Measurements from ENCODE around the gene ROR1. TPM values are rescaled to one million over a fixed set of nuclear protein-coding genes. Genes with fewer than 3 reads are reported as not detected.

Gene ROR1
- total RNA-seq, 1 donor from 2014 or later = 0.26 TPM

DNA sequence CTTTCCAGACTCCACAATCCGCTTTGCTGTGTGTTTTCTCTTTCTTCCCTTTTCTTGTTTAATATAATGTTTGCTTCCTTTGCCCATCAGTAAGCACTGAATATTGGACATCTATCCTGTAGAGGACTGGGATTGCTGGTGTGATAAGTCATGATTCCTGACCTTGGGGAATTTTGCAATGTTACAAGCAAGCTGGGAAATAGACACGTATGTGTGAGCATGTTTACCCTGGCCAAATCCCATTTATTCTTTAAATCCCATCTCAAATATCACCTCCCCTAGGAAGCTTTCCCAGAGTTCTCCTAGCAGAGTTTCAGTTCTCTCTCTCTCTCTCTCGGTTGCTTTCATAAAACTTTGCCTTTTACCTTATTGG is 155.3 kb downstream of the ROR1 start:
- DNase-seq (ENCODE audit: low read depth) = no peak

DNA sequence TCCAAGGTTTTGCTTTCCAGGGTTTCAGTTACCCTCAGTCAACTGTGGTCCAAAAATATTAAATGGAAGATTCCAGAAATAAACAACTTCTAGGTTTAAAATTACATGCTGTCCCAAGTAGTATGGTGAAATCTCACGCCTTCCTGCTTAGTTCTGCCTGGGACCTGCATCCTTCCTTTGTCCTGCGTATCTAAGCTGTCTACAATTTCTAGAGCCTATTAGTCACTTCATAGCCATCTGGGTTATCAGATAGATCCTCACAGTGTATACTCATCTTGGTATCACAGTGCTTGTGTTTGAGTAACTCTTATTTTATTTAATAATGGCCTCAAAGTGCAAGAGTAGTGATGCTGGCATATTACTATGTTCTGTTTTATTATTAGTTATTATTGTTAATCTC is 157.7 kb downstream of the ROR1 start:
- FAIRE-seq = no peak
- no peak for TF ChIP-seq CTCF (IDR thresholded peaks at IDR 0.05; ENCODE audit: insufficient read depth, low read length, severe bottlenecking)
- Histone ChIP-seq H3K4me3 (ENCODE audit: low read depth, low read length) (no peak overlapping the region), H3K36me3 (ENCODE audit: control insufficient read depth, insufficient read depth, low read length) (no peaks in the 10 kb centered on the region), H3K27me3 (ENCODE audit: control insufficient read depth, insufficient read depth, low read length) (no peaks in the 10 kb centered on the region)
- peak; percentile 63 for DNase-seq (ENCODE audit: low read depth)

More for the DNA sequence above, 155.3 kb downstream of the ROR1 start:
- H3K27me3 ChIP-seq (ENCODE audit: control insufficient read depth, insufficient read depth, low read length) = no peaks in the 10 kb centered on the region
- no peaks in the 10 kb centered on the region for H3K36me3 ChIP-seq (ENCODE audit: control insufficient read depth, insufficient read depth, low read length)
- no peak for FAIRE-seq
- H3K4me3 ChIP-seq (ENCODE audit: low read depth, low read length) = no peak overlapping the region
- no peak for TF ChIP-seq CTCF (IDR thresholded peaks at IDR 0.05; ENCODE audit: insufficient read depth, low read length, severe bottlenecking)

DNA sequence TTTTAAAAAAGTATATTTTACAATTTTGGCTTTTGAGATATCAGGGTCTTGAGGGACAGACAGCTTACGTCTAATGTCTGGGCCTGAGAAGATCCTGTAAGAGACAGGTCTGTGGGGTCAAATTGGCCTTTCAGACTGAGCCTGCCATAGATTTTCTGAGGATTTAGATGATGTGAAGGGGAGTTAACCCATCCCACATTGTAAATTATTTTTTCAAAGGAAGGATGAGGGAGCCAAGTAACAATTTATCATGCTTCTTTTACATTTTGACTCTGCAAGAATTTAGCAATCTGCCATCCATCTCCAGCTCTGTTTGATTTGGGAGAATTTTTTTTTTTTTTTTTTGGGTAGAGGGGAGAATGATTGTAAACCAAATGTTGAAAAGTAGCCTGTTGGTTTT is 160.9 kb downstream of the ROR1 start:
- Histone ChIP-seq H3K4me3 (ENCODE audit: low read depth, low read length) (no peak overlapping the region), H3K27me3 (ENCODE audit: control insufficient read depth, insufficient read depth, low read length) (no peaks in the 10 kb centered on the region), H3K36me3 (ENCODE audit: control insufficient read depth, insufficient read depth, low read length) (no peaks in the 10 kb centered on the region)
- FAIRE-seq = no peak
- DNase-seq (ENCODE audit: low read depth) = no peak
- no peak for TF ChIP-seq CTCF (IDR thresholded peaks at IDR 0.05; ENCODE audit: insufficient read depth, low read length, severe bottlenecking)

DNA sequence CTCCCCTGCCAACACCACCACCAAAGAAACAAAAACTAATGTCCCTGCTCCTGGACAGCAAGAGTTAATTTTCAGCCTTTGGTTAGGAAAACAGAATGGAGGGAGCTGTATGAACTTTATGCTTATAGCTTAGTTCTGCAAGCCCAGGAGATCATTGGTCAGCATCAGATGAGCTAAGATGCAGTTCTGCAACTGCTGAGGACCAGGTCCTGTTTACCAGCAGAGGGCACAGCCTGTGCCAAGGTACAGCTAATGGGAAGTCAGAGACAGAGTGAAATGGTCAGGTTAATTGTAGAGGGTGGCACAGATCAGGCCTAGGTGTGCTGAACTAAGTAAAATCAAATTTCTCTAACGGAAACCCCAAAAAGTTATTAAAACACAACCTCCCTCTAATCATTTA is 161.3 kb downstream of the ROR1 start:
- no peaks in the 10 kb centered on the region for H3K36me3 ChIP-seq (ENCODE audit: control insufficient read depth, insufficient read depth, low read length)
- H3K4me3 ChIP-seq (ENCODE audit: low read depth, low read length) = no peak overlapping the region
- DNase-seq (ENCODE audit: low read depth) (peak; percentile 43), FAIRE-seq (no peak)
- TF ChIP-seq CTCF (IDR thresholded peaks at IDR 0.05; ENCODE audit: insufficient read depth, low read length, severe bottlenecking) = peak; percentile 65
- H3K27me3 ChIP-seq (ENCODE audit: control insufficient read depth, insufficient read depth, low read length) = no peaks in the 10 kb centered on the region

DNA sequence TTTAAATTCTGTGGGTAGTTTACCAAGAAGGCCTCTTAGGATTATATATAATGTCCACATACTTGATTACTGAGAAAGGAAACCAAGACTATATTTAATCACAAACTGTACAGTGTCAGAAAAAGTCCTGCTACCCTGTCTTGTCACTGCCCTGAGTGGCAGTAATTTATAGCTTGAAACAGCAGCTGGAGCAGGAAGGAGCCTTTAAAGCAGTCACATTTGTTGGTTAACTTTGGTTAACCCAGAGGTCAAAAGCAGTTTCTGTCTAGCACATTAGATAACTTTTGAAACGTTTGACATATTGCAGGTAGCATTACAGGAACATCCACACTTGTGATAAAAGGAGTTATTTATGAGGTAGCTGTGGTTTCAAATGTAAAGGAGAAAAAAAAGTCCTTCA is 161.7 kb downstream of the ROR1 start:
- Histone ChIP-seq H3K4me3 (ENCODE audit: low read depth, low read length) (no peak overlapping the region), H3K27me3 (ENCODE audit: control insufficient read depth, insufficient read depth, low read length) (no peaks in the 10 kb centered on the region), H3K36me3 (ENCODE audit: control insufficient read depth, insufficient read depth, low read length) (no peaks in the 10 kb centered on the region)
- no peak for TF ChIP-seq CTCF (IDR thresholded peaks at IDR 0.05; ENCODE audit: insufficient read depth, low read length, severe bottlenecking)
- FAIRE-seq (no peak), DNase-seq (ENCODE audit: low read depth) (no peak)

GRCh38 chr1:63936276-63936675 is 162.5 kb downstream of the ROR1 start:
- Histone ChIP-seq H3K36me3 (ENCODE audit: control insufficient read depth, insufficient read depth, low read length) (no peaks in the 10 kb centered on the region), H3K27me3 (ENCODE audit: control insufficient read depth, insufficient read depth, low read length) (no peaks in the 10 kb centered on the region), H3K4me3 (ENCODE audit: low read depth, low read length) (no peak overlapping the region)
- DNase-seq (ENCODE audit: low read depth) (no peak), FAIRE-seq (no peak)
- TF ChIP-seq CTCF (IDR thresholded peaks at IDR 0.05; ENCODE audit: insufficient read depth, low read length, severe bottlenecking) = no peak
